ENCODE measurements around the gene ADM2.

The ADM2 gene

DNA sequence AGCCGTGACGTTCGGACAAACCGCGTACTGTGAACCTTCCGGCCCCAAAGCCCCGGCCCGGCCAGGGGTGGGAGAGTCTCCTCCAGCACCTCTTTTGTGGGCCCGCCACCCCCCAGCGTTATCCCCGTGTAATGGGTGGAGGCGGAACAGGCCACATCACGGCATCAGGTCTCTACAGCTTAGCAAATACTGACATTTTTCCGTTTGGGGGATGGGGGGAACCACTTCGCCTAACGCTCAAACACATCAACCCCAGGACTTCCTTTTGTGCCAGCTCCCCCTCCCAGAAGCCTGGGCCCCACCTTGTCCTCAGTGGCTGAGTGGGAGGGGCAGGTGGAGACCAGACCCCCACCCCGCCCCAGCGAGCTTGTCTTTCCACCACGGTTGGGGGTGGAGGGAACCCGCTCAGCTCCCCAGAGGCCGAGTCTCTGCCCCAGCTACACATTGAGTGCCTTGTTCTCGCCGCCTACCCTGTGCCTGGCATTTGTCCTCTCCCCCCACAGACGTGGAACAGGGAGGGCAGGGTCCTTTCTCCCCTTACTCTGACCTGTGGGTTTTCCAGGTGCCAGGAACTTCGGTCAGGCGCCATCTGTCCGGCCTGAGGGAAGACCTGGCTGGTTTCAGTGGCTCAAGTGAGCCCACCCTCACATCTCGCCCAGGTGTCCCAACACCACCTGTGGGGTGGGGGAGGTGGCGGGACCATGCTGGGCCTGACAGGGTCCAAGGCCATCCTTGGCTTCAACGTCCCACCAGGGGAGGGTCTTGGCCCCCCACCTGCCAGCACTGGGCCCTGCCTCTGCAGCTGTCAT lies 36.1 kb upstream of the ADM2 start:
- DNase-seq = no peak

DNA sequence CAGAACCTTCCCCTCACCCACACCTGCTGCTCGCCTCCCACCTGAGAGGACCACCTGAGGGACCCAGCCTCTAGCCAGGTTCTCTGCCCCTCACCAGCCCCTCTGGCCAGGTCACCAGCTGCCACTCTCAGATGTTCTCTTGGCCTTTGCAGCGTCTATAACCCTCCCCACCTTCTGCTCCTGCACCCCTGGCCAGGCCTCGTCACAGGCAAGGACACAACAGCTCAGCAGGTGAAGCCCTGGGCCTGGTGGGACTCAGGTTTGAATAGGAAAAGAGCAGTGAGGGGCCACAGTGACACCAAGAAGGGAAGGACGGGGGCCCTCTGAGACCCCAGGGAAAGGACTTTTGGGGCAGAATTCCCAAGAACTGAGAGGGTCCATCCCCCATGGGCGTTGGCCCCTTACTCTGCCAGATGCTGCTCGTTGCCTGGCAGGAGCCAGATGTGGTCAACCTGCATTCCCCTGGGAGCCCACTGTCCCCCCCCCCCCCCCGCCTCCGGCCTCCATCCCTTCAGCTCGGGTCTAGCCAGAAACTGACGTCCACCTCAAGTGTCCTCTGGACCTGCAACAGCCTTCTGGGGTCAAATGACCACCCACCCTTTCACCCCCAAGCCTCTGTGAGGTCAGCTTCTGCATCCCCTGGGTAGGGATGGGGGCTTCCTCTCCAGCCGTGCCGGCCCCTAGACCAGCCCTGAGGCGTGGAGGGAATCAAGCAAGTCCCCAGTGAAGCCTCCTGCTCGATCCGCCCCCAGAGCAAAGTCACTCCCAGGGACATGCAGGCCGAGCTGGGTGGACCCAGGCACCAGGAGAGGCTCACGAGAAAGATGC lies 35.2 kb upstream of the ADM2 start:
- DNase-seq = no peak

GRCh38 chr22:50446708-50447575 lies 34.4 kb upstream of the ADM2 start:
- no peak for DNase-seq

GRCh38 chr22:50447576-50448551 lies 33.5 kb upstream of the ADM2 start:
- no peak for DNase-seq

DNA sequence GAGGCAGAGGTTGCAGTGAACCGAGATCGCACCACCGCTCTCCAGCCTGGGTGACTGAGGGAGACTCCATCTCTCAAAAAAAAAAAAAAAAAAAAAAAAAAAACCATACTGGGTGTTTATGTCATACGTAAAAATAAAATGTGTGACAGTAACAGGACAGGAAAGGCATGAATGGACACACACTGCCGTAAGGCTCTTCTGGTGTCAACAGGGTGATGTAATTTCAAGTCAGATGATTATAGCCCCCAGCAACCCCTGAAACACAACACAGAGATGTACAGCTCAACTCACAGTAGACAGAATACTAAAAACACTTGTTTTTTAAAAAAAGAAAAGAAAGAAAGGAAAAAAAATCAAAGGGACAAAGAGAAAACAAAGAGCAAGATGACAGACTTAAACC lies 28.7 kb upstream of the ADM2 start:
- DNase-seq = no peak

DNA sequence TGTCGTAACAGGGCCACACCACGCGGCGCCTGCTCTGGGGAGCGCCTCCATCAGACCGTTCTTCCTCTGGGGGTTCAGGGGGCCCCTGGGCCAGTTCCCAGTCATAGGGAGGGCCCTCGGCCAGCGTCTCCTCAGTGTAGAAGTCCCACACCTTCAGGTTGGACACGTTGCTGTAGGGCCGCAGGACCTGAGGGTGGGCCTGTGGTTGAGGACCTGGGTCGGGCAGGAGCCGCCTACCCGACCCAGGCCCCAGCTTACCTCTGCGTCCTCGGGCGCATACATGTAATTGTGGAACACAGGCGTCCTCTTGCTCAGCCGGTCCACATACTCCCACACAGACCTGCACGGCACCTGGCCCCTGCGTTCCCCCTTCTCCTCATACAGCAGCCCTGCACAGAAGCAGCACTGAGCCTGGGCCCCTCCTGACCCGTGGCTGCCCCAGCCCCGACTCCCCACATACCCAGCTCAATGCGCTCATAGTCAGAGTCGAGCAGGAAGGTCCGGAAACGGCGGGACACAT lies 26.7 kb upstream of the ADM2 start:
- DNase-seq = no peak

- DNase-seq = no peak
These were observed 26.1 kb upstream of the ADM2 start for GRCh38 chr22:50455201-50455600.

DNA sequence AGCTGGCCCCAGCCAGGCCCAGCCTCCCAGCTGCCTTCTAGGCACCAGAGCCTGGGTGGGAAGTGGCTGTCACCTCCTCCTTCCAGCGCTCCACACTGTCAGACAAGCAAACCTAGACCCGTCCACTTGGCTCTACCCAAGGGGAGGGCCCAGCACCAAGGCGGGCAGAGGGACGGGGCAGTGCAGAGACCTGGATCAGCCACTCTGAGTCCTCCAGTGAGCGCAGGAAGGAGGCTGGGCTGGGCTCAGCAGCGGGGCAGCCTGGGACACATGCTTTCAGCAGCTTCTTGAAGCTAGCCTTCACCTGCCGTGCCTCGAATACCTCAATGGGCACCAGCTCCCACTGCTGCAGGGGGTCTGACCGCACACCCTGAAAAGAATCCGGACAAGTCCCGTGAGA lies 25.3 kb upstream of the ADM2 start:
- DNase-seq = no peak

GRCh38 chr22:50456466-50457234 lies 24.7 kb upstream of the ADM2 start:
- DNase-seq = no peak

- no peak for DNase-seq
These were observed 22.3 kb upstream of the ADM2 start for GRCh38 chr22:50459016-50459415.

DNA sequence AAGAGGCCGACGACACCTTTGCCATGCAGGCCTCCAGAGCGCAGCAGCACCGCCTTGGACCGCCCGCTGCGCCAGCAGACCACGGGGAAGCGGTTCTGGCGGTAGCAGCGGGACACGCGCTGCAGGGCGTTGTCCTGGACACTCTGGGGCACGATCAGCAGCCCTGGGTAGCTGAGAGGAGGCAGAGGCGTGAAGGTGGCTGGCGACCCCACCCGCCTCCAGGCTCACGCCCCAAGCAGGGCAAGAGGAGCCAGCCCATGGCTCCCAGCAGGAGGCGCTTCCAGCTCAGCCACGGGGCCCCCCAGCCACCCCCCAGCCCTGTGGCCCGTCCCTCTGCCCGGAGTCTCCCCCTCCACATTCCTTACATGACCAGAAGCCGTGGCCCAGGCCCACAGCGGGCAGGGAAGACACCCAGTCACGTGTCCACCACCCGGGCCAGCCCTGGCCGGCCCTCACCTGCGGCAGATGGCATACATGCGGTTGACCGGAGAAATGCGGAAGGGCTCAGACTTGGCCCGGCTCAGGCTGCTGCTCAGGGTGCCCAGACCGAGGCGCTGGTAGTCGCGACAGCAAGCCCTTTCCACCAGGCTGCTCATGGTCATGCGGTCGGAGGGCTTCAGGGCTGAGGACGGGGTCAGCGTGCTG lies 21.7 kb upstream of the ADM2 start:
- DNase-seq = no peak

GRCh38 chr22:50460938-50461337 lies 20.4 kb upstream of the ADM2 start:
- DNase-seq = no peak

- DNase-seq = no peak
These were observed 19.8 kb upstream of the ADM2 start for GRCh38 chr22:50461536-50461935.

DNA sequence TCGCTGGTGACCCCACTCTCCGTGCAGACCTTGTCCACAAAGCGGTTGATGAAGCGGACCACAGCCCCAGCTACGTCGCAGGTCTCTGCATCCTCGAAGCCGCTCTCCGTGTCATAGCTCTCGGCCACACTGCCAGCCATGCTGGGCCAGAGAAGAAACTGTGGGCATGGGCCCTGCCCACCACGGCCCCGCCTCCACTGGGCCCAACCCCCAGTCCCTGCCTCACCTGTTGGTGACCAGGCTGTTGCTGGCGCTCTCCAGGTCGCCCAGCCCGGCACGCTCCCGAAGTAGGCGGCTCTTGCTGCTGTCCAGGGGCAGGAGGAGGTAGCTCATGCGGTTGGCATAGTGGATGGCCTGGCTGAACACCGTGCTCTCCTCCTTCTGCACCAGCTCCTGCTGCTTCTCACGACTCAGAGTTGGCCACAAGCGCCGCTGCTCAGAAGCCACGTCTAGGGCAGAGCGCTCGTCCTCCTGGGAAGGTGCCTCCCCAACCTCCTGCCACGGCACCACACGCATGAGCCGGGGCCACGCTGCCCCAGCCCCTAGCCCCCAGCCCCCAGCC lies 19.3 kb upstream of the ADM2 start:
- no peak for DNase-seq

DNA sequence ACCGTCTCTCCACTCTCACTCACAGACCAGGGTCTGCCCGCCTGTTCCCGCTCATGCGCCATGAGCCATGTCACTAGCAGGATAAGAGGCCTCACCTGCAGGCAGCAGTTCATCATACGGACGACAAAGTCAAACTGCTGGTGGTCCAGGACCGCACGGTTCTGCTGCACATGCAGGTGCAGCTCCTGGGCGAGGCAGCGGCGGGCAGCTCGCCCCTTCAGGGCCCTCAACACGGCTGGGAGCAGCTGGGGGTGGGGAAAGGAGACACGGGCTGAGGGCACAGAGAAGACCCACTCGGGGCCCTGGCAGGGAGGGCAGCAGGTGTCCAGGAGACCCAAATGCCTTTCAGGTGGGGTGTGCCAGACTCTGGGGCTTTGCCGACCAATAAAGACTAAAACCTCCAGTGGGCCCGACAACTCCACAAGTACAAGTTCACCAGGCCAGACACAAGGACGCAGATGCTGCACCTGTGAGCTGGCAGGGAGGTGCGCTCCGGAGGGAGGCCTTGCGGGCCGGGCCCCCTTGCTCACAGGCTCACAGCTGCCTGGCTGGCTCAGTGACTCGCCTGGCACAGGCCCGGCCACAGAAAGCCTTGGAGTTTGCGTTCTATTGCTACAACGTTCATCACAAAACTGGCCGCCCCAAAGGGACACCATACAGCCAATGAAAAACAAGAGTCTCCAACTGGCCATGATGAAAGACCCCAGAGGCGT lies 18.0 kb upstream of the ADM2 start:
- DNase-seq = no peak

DNA sequence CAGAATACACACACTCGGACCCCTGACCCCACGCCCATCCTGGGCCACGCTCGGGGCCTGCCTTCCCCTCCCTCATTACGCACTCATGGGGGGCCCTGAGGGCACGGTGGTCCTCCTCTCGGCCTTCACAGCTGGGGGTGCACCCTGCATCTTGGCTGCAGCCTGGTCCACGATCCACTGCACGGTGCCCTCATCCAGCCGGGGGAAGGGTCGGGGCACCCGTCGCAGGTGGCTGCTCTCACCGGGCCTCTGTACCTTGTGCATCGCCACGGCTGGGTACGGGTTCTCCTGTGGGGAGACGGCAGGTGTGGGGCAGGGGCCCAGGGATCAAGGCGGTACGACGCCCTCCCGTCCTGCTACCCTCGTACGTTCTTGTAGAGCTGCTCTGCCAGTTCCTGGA lies 16.9 kb upstream of the ADM2 start:
- no peak for DNase-seq

DNA sequence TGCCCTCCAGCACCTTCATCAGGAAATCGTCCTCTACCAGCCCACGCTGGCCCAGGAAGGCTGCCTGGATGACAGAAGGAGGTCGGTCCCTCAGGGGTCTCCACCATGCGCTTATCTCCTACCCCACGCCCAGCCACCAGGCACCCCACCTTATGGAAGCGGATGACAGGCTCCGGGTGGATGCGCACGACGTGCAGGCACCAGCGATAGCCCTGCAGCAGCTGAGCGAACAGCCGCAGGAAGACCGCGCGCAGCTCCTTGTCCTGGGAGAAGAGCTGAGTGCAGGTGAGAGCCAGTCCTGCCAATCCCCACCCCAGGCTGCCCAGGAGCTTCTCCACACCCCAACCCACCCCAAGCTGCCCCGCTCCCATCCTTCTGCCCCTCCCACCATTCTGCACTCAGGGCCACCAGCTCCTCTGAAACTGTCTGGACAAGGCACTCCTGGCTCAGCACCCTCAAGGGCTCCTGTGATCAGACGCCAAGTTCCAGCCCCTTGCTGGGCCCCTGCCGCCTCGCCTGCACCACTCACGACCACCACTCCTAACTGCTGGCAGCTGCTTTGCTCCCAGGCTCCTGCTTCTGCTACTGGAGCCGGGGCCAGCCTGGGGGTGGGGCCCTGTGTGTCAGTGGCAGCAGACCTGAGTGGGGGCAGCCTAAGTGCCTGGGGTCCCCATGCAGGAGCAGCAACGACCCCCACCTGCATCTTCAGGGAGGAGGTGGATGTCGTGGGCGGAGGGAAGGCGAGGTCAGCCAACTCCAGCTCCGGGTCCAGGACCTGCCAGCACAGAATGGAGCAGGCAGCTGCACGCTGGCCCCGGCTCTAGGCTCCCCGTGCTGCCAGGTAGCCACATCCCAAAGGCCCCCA lies 16.0 kb upstream of the ADM2 start:
- DNase-seq = no peak

- DNase-seq = no peak
These were observed 14.0 kb upstream of the ADM2 start for GRCh38 chr22:50467341-50467740.

All from RPMI8226 (cell line).